Measurements from ENCODE around the gene TPCN2. TPM values are rescaled to one million over a fixed set of nuclear protein-coding genes. Genes with fewer than 3 reads are reported as not detected.

The TPCN2 gene
- total RNA-seq, 2 donors from 2014 or later, result 34.7 to 38.0 TPM

DNA sequence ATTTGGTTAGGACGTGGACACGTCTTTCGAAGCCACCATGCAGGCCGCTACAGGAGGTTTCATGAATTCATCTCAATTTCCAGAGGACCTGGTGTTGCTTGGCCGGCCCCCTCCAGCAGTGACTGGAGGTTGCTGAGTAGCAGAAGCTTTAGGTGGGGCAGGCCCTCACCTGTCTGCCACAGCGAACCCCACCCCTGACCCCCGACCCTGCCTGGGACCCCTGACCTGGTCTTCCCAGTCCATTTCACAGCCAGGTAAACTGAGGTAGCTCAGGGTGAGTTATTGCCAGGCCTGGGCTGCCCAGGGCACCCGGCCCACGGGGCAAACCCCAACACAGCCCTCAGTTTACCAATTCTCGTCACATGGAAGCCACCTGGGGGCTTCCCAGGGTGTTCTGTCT is 67.9 kb downstream of the TPCN2 start:
- H3K4me3 ChIP-seq, result no peak overlapping the region
- peaks cover 0 to 5% of the 10 kb centered on the region in 2 donors for H3K4me1 ChIP-seq (ENCODE audit: control insufficient read depth in 1 of 2, low read depth in 2 of 2)
- TF ChIP-seq, protein P1, sequence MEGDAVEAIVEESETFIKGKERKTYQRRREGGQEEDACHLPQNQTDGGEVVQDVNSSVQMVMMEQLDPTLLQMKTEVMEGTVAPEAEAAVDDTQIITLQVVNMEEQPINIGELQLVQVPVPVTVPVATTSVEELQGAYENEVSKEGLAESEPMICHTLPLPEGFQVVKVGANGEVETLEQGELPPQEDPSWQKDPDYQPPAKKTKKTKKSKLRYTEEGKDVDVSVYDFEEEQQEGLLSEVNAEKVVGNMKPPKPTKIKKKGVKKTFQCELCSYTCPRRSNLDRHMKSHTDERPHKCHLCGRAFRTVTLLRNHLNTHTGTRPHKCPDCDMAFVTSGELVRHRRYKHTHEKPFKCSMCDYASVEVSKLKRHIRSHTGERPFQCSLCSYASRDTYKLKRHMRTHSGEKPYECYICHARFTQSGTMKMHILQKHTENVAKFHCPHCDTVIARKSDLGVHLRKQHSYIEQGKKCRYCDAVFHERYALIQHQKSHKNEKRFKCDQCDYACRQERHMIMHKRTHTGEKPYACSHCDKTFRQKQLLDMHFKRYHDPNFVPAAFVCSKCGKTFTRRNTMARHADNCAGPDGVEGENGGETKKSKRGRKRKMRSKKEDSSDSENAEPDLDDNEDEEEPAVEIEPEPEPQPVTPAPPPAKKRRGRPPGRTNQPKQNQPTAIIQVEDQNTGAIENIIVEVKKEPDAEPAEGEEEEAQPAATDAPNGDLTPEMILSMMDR (IDR thresholded peaks at IDR 0.05), result no peak
- no peak overlapping the region for H3K27ac ChIP-seq
- no peak for ATAC-seq (ENCODE audit: insufficient number of reproducible peaks, low FRiP score, low read depth)
- H3K27me3 ChIP-seq (replicated peaks; ENCODE audit: insufficient read depth), result no peaks in the 10 kb centered on the region
- no peak for DNase-seq (ENCODE audit: low spot score)
- no peaks in the 10 kb centered on the region for H3K36me3 ChIP-seq
- H3K9me3 ChIP-seq, result no peaks in the 10 kb centered on the region

DNA sequence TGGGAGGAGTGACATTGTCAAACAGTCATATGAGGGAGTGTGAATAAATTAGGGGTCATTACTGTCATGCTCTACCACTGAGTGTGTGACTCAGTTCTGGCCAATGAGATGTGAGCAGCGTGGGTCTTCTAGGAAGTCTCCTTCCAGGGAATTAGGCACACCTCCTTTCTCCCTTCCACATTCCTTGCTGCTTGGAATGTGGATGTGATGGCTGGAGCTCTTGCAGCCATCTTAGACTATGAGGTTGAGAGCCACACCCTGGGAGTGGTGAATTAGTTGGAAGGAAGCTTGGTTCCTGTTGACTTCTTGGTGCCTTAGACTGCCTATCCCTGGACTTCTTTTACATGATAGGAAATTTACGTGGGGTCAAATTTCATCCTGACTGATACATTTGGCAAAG is 70.5 kb downstream of the TPCN2 start:
- TF ChIP-seq, protein P1 (IDR thresholded peaks at IDR 0.05), result no peak

DNA sequence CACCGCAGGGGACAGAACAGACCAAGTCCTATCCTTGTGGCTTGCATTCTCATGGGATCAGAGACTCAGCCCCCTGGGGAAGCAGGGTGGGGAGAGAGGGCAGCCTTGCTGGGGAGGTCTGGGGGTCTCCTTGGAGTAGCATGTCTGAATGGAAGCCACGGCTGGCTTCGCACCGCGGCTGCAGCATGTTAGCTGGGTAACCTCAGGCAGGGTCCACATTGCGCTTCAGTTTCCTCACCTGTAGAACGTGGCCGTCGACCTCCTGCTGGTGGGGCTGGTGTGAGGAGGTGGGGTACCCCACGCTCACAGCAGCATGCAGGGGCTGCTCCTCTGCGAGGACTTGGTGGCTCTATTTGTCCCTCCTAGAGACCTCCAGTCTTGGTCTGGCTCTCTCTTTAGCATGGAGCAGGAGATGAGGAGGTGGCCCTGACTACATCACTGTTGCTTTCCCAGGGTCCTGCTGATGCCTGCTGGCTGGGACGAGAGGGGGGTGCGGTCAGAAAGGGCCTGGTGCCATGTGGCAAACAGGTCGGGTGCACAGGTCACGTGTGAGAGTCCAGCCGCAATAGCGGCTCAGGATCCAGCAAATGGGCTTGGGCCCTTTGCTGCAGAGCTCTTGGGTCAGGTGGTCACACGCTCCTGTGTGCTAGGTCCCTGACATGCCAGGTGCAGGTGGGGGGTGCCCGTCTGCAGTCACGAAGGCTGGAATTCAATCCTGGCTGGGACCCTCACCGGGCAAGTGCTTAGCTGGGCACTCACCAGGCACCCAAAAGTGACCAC is 71.6 kb downstream of the TPCN2 start:
- H3K4me1 ChIP-seq (ENCODE audit: control insufficient read depth in 1 of 2, low read depth in 2 of 2), result peaks cover 15 to 23% of the 10 kb centered on the region in 2 donors
- no peaks in the 10 kb centered on the region for H3K36me3 ChIP-seq
- ATAC-seq (ENCODE audit: insufficient number of reproducible peaks, low FRiP score, low read depth) (no peak), DNase-seq (ENCODE audit: low spot score) (no peak)
- H3K9me3 ChIP-seq, result no peaks in the 10 kb centered on the region
- no peak overlapping the region for H3K27ac ChIP-seq
- TF ChIP-seq, protein P1 (IDR thresholded peaks at IDR 0.05), result no peak
- no peaks in the 10 kb centered on the region for H3K27me3 ChIP-seq (replicated peaks; ENCODE audit: insufficient read depth)
- no peak overlapping the region for H3K4me3 ChIP-seq

More for the DNA sequence above, 70.5 kb downstream of the TPCN2 start:
- no peak overlapping the region for H3K27ac ChIP-seq
- ATAC-seq (ENCODE audit: insufficient number of reproducible peaks, low FRiP score, low read depth) (no peak), DNase-seq (ENCODE audit: low spot score) (no peak)
- H3K9me3 ChIP-seq, result no peaks in the 10 kb centered on the region
- no peaks in the 10 kb centered on the region for H3K36me3 ChIP-seq
- H3K4me1 ChIP-seq (ENCODE audit: control insufficient read depth in 1 of 2, low read depth in 2 of 2), result peaks cover 15 to 23% of the 10 kb centered on the region in 2 donors
- H3K27me3 ChIP-seq (replicated peaks; ENCODE audit: insufficient read depth), result no peaks in the 10 kb centered on the region
- no peak overlapping the region for H3K4me3 ChIP-seq

DNA sequence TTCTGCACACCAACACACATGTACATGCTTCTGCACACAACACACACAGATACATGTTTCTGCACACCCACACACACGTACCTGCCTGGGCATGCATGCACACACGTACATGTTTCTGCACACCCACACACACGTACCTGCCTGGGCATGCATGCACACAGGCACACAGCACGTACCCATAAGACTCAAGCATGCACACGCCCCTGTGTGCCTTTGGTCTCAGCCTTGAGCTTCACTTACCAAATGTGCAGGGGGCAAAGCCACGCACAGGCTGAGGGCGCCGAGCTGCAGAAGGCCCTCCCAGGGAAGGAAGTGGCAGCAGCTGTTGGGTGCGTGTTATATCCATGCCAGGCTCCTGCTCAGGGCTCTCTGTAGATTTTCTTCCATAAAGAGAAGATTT is 72.3 kb downstream of the TPCN2 start:
- Histone ChIP-seq H3K36me3 (no peaks in the 10 kb centered on the region), H3K27ac (no peak overlapping the region), H3K4me1 (ENCODE audit: control insufficient read depth in 1 of 2, low read depth in 2 of 2) (peaks cover 15 to 22% of the 10 kb centered on the region in 2 donors), H3K9me3 (no peaks in the 10 kb centered on the region), H3K27me3 (replicated peaks; ENCODE audit: insufficient read depth) (no peaks in the 10 kb centered on the region), H3K4me3 (no peak overlapping the region)
- ATAC-seq (ENCODE audit: insufficient number of reproducible peaks, low FRiP score, low read depth) (no peak), DNase-seq (ENCODE audit: low spot score) (no peak)
- TF ChIP-seq, protein P1 (IDR thresholded peaks at IDR 0.05), result no peak

DNA sequence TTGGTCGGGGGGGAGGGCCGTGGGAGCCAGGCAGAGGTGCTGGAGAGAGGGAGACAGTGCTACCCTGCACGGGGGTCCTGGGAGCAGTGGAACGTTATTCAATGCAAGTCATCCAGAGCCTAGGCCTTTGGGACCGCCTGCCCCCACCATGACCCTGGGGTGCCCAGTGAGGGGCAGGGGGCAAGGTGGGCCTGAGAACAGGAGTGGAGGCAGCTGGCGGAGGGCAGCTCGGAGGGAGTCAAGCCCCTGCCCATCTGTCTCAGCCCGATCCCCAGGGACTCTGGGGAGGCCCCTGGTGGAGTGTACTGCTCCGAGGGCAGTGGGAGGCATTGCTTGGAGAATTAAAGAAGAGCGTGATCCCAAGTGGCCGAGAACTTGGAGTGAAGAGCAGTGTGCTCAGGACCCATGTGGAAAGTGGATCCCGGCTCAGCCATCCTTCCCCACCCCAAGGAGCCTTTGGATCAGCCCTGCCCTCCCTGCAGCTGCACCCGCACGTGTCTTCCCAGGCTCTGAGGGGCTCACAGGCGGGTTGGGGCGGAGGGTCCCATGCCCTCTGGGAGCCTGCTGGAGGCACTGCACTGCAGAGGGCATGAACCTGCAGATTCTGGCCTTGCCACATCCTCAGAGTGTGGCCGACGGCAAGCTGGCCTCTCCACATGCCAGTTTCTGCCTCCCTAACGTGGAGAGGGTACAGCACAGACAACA is 73.0 kb downstream of the TPCN2 start:
- H3K4me3 ChIP-seq, result no peak overlapping the region
- ATAC-seq (ENCODE audit: insufficient number of reproducible peaks, low FRiP score, low read depth) (no peak), DNase-seq (ENCODE audit: low spot score) (no peak)
- H3K27me3 ChIP-seq (replicated peaks; ENCODE audit: insufficient read depth), result no peaks in the 10 kb centered on the region
- H3K9me3 ChIP-seq, result no peaks in the 10 kb centered on the region
- peaks cover 22 to 28% of the 10 kb centered on the region in 2 donors for H3K4me1 ChIP-seq (ENCODE audit: control insufficient read depth in 1 of 2, low read depth in 2 of 2)
- TF ChIP-seq, protein P1 (IDR thresholded peaks at IDR 0.05), result no peak
- H3K36me3 ChIP-seq, result no peaks in the 10 kb centered on the region
- peak overlapping the region; percentile 55 to 68 for H3K27ac ChIP-seq
